ENCODE measurements around the gene LILRB2.
"Not testable (repeated sequence)": the region's sequence is repeated elsewhere in the genome, so short reads cannot be mapped to it uniquely, and the experiment has no call there.

The LILRB2 gene

DNA sequence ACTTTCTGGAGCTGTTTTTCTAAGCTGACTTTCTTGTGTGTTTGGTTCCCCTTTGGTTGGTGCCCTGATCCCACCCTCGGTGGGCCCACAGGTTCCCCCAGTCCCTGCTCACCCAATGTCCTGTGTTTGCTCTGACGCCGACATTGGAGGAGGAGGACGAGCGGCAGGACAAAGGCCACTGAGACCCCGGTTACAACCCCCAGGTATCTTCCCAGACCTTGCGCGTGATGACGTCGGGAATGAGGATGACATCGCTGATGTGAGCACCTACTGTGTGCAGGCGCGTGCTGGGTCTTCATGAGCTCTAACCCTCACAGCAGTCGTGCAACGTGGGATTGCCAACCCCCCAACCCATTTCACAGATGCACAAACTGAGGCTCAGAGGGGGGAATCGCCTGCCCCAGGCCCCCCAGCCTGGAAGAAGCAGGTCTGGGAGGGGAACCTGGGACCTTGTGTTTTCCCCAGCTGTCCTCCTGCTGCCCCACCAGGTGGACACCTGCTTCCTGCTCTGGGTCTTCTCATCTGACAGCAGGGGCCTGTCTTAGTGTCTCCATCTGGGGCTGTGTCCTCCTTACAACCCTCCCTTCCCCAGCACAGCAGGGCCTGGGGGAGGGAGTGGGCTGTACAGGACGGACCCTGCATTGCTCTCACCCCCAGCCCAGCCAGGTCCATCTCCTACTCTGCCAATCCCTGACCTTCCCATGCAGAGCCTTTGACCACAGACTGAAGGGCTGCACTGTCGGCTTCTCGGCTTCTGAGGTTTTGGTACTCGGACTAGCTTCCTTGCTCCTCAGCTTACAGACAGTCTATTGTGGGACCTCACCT lies 33.6 kb downstream of the LILRB2 start:
- no peak for TF ChIP-seq ZNF274 (IDR thresholded peaks at IDR 0.05; ENCODE audit: low read depth, low read length)
- H3K4me3 ChIP-seq (ENCODE audit: low read length): no peak overlapping the region

DNA sequence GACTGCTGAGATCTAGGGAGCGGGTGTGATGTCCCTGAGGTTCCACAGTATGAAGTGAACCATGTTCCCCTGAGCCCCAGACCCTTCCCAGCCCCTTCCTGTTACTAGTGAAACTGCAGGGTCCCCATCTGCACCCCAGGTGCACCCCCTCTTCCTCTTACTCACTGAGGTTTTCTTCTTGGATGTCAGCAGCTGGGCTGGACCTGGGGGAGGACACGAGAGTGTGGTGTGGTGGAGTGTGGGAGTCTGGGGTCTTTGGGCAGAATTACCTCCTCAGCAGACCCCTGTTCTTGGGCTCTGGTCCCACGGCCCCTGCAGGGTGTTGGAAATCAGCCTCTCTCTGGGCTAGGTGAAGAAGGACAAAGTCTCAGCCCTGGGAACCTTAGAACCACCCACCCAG lies 35.0 kb downstream of the LILRB2 start:
- no peak for TF ChIP-seq ZNF274 (IDR thresholded peaks at IDR 0.05; ENCODE audit: low read depth, low read length)
- no peak overlapping the region for H3K4me3 ChIP-seq (ENCODE audit: low read length)

DNA sequence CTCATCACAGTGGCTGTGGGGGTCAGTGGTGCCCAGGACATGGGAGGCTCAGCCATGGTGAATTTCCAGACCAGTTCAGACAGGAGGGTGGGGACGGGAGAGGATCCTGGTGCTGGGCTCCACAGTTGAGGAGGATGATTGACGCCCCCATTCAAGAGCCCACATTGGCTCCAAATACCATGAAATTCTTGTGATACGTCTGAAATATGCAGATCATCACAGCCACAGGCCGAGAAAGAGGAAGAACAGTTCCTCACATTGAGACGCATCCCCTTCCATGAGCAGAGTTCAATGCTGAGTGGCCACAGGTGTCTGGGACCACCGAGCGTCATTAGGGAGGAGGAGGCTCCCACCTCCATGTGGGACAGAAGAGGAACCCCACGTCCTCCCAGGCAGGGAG lies 37.1 kb downstream of the LILRB2 start:
- H3K4me3 ChIP-seq (ENCODE audit: low read length): not testable (repeated sequence)

DNA sequence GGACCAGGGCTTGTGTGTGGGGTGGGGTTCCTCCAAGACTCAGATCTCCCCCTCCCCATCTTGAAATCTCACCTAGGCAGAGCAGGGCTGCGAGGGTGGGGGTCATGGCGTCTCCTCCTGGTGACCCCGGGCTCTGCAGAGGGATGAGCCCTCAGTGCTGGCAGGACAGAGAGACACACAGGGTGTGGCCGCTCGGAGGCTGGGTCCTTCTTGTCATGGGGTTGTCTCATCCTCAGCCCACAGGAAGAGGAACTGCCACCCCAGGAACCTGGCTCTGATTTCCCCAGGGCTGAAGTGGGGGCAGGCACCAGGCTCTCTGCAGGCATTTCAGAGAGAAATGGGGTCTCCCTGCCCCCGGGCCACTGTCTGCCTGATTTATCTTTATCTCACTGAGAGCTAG lies 38.3 kb downstream of the LILRB2 start, which contains the start of gene LILRA6:
LILRA6 (minus strand) TSS at position 145 of the 400 bp plus-strand sequence.
- H3K4me3 ChIP-seq (ENCODE audit: low read length): not testable (repeated sequence)

DNA sequence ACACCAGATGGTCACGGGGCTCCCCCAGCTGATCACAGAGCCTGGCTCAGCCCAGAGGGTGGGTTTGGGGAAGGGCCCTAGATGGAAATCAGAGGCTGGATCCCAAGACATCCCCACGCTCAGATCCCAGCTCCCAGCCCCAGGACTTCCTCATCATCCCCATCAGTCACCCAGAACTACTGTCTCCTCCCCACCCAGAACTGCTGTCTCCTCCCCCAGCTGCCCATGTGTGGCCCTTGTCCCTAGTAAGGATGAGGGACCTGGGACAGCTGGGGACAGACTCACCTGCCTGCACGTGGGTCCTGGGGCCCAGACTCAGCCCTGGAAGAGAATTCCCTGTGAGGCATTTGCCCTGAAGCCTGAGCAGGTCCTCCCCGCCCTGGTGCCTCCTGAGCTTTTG lies 38.7 kb downstream of the LILRB2 start:
- not testable (repeated sequence) for H3K4me3 ChIP-seq (ENCODE audit: low read length)

DNA sequence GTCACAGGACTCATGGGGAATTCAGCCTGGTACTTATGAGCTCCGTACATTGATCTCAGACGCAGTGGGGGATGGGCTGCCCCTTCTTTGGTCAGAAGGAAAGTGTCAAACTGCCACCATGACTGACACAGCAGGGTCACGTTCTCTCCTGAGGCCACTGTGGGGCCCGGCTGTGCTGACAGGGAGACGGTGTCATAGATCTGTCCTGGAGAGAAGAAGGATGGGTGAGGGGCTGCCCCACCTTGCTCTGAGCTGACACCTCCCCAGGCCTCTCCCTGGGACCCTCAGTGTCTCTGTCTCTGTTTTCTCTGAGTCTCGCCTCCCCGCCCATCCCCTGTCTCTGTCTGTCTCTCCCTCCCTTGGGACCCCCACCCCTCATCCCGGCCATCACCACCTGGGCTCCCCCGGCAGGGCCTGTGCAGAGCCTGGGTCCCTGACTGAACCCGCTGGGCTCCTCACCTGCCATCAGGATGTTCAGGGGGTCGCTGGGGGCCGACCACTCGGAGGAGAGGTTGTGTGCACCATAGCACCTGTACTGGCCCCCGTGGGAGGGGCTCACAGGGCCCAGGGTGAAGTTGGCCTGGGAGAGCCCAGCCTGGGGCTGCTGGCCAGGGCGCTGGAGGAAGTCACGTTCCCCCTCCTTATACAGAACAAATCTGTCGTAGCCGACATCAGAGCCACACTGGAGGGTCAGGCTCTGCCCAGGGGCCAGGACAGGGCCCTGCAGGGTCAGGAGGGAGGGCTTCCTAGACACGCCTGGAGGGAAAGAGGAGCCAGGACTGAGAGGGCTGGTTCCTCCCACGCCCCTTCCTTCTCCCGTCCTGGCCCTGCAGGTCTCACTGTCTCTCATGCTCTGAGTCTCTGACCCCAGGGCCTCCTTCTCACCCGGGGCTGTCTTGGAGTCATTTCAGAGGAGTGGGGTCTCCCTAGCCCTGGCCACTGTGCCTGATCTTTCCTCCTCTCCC lies 40.3 kb downstream of the LILRB2 start:
- not testable (repeated sequence) for H3K4me3 ChIP-seq (ENCODE audit: low read length)

DNA sequence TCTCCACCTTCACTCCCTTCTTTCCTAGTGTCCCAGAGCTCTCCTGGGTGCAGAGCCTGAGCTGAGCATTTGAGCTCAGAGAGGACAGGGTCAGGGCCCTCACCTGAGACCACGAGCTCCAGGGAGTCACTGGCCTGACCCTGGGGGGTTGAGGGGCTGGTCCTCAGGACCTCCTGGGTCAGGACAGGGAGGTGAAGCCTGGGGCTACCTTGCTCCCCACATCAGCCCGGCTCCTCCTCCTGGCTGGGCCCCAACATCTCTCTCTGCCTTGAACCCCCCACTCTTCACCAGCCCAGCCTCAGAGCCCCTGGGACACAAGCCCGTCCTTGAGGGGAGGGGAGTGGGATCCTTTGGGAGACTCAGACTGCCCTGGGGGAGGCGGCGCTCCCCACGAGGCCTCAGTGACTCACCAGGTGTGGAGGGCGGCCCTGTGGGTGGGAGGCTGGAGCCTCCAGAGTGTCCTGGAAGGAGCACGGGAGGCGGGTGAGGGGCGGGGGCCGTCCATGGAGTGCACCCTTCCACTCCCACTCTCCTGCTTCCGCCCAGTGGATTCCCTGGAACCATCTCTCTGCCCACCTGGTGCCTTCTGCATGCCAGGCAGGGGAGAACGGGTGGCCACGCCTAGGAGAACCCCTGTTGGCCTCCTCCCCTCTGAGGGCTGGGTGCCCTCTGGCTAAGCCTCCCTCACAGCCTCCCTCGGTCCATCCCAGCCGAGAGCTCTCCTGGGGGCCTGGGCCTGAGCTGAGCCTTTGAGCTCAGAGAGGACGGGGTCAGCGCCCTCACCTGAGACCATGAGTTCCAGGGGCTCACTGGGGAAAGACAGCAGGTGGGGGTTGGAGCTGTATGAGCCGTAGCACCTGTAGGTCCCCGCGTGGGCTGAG lies 41.2 kb downstream of the LILRB2 start:
- H3K4me3 ChIP-seq (ENCODE audit: low read length): not testable (repeated sequence)

DNA sequence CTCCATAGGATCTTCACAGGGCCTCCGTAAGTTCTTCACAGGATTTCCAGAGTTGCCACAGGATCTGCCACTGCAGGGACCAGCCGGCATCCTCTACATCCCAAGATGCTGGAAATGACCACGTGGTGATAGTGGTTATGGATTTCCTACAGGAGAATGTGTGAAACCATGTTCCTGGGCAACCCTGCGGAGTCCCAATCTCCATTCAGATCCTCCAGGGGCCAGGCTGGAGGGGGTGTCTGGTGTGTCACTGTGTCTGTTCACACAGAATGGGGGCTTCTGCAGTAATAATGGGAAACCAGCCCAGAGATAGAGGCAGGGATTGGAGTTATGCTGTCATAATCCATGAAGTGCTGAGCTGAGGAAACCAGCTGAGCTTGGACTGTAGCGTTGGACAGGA lies 47.0 kb downstream of the LILRB2 start:
- TF ChIP-seq ZNF274 (IDR thresholded peaks at IDR 0.05; ENCODE audit: low read depth, low read length): no peak

DNA sequence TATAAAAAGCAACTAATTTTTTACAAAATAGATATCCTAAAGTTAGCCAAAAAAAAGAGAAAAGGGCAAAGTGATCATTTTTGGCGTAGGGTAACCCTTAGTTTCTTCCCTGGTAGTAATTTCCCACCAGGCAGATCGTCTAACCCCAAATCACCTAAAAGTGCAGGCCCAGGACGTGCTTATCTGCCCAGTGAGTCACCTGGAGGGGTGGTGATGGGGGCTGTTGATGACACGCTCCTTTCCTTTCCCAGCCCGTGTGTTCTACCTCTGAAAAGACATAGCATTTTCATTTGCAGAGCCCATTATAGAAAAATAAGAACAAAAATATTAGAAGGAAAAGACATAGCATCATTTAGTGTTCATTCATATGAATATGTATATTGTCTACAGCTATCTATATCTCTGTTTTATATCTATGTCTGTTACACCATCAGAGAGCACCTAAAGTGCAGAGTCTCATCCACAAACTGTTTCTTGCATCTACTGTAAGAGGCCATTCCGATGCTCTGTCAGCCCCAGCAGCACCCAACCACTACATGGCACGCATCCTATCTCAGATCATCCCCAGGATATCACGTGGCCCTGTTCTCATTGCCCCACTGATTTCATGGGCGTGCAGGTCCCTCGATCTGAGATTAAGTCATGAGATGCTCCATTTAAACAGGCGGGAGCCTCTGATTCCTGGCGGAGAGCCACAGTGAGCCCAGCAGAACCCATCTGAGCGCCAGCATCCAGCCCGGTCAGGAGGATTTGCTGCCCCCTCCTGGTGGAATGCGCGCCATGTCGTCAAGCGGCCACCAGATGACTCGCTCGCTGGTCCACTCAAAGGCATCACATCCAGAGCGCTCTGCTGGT lies 49.6 kb downstream of the LILRB2 start:
- no peak overlapping the region for H3K4me3 ChIP-seq (ENCODE audit: low read length)
- no peak for TF ChIP-seq ZNF274 (IDR thresholded peaks at IDR 0.05; ENCODE audit: low read depth, low read length)

More for the DNA sequence above, 47.0 kb downstream of the LILRB2 start:
- no peak overlapping the region for H3K4me3 ChIP-seq (ENCODE audit: low read length)

DNA sequence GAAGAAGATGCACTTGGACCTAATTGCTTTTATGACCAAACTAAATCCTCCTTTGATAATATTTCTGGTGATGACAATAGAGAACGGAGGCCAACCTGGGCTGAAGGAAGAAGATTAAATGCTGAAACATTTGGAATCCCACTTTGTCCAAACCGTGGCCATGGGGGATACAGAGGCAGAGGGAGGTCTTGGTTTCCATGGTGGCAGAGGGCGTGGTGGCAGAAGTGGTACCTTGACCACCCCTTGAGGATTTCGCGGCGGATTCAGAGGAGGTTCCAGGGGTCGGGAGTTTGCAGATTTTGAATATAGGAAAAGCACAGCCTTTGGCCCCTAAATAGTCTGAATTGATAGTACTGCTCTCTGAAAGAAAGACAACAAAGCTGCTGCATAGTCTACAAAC lies 50.9 kb downstream of the LILRB2 start:
- TF ChIP-seq ZNF274 (IDR thresholded peaks at IDR 0.05; ENCODE audit: low read depth, low read length): no peak

DNA sequence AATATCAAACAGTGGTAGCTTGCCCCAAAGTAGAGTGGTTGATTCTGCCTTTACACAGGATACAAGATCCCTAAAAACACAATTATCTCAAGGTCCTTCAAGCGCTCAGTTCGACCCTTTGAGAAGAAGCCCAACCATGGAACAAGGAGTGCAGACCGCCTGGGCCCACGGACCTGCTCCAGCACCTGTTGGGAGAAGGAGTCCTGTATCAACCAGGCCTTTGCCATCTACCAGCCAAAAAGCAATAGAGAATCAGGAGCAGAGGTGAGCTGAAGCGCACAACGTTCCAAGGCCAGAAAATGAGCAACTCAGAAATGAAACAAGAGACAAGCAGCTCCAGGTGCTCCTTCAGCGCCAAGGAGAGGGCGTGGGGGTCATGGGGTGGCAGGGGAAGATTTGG lies 51.8 kb downstream of the LILRB2 start:
- no peak overlapping the region for H3K4me3 ChIP-seq (ENCODE audit: low read length)
- TF ChIP-seq ZNF274 (IDR thresholded peaks at IDR 0.05; ENCODE audit: low read depth, low read length): no peak

More for the DNA sequence above, 50.9 kb downstream of the LILRB2 start:
- H3K4me3 ChIP-seq (ENCODE audit: low read length): no peak overlapping the region

DNA sequence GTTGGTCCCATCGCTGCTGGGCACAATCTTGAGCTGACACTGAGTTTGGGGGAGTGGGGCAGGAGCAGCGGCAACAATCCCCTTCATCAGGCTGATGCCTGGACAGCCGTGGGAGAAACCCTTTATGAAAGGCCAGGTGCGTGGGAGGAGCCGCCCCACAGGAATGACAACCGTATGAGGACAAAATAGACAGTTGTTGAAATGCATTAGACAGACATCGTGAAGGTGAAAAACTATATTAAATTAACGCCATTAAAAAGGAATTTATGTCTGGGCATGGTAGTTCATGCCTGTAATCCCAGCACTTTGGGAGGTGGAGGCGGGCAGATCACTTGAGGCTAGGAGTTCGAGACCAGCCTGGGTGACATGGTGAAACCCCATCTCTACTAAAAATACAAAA lies 56.3 kb downstream of the LILRB2 start:
- H3K4me3 ChIP-seq (ENCODE audit: low read length): not testable (repeated sequence)

DNA sequence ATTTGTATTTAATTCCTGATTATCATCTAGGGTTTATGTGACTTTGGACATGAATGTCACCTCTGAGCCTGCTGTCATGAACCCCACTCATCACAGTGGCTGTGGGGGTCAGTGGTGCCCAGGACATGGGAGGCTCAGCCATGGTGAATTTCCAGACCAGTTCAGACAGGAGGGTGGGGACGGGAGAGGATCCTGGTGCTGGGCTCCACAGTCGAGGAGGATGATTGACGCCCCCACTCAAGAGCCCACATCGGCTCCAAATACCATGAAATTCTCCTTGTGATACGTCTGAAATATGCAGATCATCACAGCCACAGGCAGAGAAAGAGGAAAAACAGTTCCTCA lies 57.0 kb downstream of the LILRB2 start:
- H3K4me3 ChIP-seq (ENCODE audit: low read length): not testable (repeated sequence)
